HG02678 (cell line): ENCODE results near the gene FAM184B.

Source experiments
- ATAC-seq: cut with Tn5 transposase; IDR thresholded peaks from one replicate; pipeline ENCODE4 v1.9.1; 2021; ENCODE audit warnings: mild to moderate bottlenecking, moderate library complexity; ENCODE audit not compliant: unreplicated experiment

FAM184B gene

GRCh38 chr4:17778431-17778830 is 3.0 kb downstream of the FAM184B start:
- ATAC-seq = no peak

GRCh38 chr4:17773135-17773698 is 8.2 kb downstream of the FAM184B start:
- no peak for ATAC-seq

GRCh38 chr4:17771284-17771908 is 10.0 kb downstream of the FAM184B start:
- ATAC-seq = no peak

- ATAC-seq = no peak
Observed at GRCh38 chr4:17770845-17771244, 10.6 kb downstream of the FAM184B start.

GRCh38 chr4:17769406-17770174 is 11.8 kb downstream of the FAM184B start:
- no peak for ATAC-seq

GRCh38 chr4:17766826-17767458 is 14.5 kb downstream of the FAM184B start:
- no peak for ATAC-seq

- ATAC-seq = no peak
Observed at GRCh38 chr4:17765514-17766286, 15.7 kb downstream of the FAM184B start.

GRCh38 chr4:17763931-17764330 is 17.5 kb downstream of the FAM184B start:
- ATAC-seq = no peak

- no peak for ATAC-seq
Observed at GRCh38 chr4:17763416-17763815, 18.0 kb downstream of the FAM184B start.

- ATAC-seq = no peak
Observed at GRCh38 chr4:17762726-17763125, 18.7 kb downstream of the FAM184B start.

- ATAC-seq = no peak
Observed at GRCh38 chr4:17761062-17761461, 20.4 kb downstream of the FAM184B start.

GRCh38 chr4:17760626-17761025 is 20.8 kb downstream of the FAM184B start:
- ATAC-seq = no peak

- ATAC-seq = no peak
Observed at GRCh38 chr4:17758485-17758884, 22.9 kb downstream of the FAM184B start.

GRCh38 chr4:17757621-17758020 is 23.8 kb downstream of the FAM184B start:
- no peak for ATAC-seq

- ATAC-seq = no peak
Observed at GRCh38 chr4:17753646-17754045, 27.8 kb downstream of the FAM184B start.

- ATAC-seq = no peak
Observed at GRCh38 chr4:17740702-17741101, 40.7 kb downstream of the FAM184B start.

- ATAC-seq = no peak
Observed at GRCh38 chr4:17736484-17736883, 44.9 kb downstream of the FAM184B start.

- no peak for ATAC-seq
Observed at GRCh38 chr4:17726911-17727310, 54.5 kb downstream of the FAM184B start.

- ATAC-seq = no peak
Observed at GRCh38 chr4:17723648-17724047, 57.8 kb downstream of the FAM184B start.

GRCh38 chr4:17722356-17722700 is 59.1 kb downstream of the FAM184B start:
- ATAC-seq = no peak
